Right atrium auricular region (tissue), 2 donors: ENCODE results near the gene SSR3. TPM values are rescaled to one million over a fixed set of nuclear protein-coding genes. Genes with fewer than 3 reads are reported as not detected.

Source experiments
- DNase-seq: peaks from one replicate; pipeline ENCODE4 v3.0.0-alpha.2; 2019; ENCODE audit warnings: low spot score
- H3K27ac ChIP-seq, 2 donors: fragments of 200-600 bp; sonication (generic); 1 replicate in 1 of 2; 2 replicates in 1 of 2; pipeline ENCODE4 v1.5.1; 2016 to 2019
- H3K27me3 ChIP-seq, 2 donors: fragments of 200-600 bp; sonication (generic); one replicate each; pipeline versions ENCODE4 v1.5.1 to v1.6.0; 2017 to 2019
- H3K36me3 ChIP-seq: fragments of 200-600 bp; sonication (generic); one replicate; pipeline ENCODE4 v1.5.1; 2016
- H3K4me1 ChIP-seq, 2 donors: fragments of 200-600 bp; sonication (generic); one replicate each; pipeline versions ENCODE4 v1.5.1 to v1.6.0; 2017 to 2019
- H3K4me3 ChIP-seq, 2 donors: fragments of 200-600 bp; sonication (generic); 1 replicate in 1 of 2; 2 replicates in 1 of 2; pipeline ENCODE4 v1.5.1; 2017 to 2019; ENCODE audit warnings: mild to moderate bottlenecking in 1 of 2, moderate library complexity in 1 of 2
- H3K9me3 ChIP-seq, 2 donors: fragments of 200-600 bp; sonication (generic); one replicate each; pipeline ENCODE4 v1.5.1; 2019
- CTCF ChIP-seq, 2 donors: fragments of 200-600 bp; sonication (generic); IDR thresholded peaks; one replicate each; pipeline ENCODE4 v1.5.1; 2019; ENCODE audit warnings: antibody characterized with exemption in 2 of 2
- total RNA-seq, 2 donors: library from RNA; depleted of rRNA; stranded (reverse); fragments of >200 nt; gene quantifications; one replicate each; pipeline ENCODE4 v1.1.0, GENCODE V29; 2016

Gene SSR3
- total RNA-seq, 2 donors from 2014 or later = 109 TPM

GRCh38 chr3:156548041-156548687 lies 6.8 kb downstream of the SSR3 start:
- no peak for DNase-seq
- Histone ChIP-seq H3K27ac (peak overlapping the region; percentile 40 to 46), H3K27me3 (no peaks in the 10 kb centered on the region), H3K4me3 (no peak overlapping the region), H3K4me1 (peaks cover 0 to 76% of the 10 kb centered on the region in 2 donors), H3K9me3 (no peaks in the 10 kb centered on the region), H3K36me3 (peaks cover 65% of the 10 kb centered on the region)
- no peak for TF ChIP-seq CTCF (IDR thresholded peaks at IDR 0.05)

DNA sequence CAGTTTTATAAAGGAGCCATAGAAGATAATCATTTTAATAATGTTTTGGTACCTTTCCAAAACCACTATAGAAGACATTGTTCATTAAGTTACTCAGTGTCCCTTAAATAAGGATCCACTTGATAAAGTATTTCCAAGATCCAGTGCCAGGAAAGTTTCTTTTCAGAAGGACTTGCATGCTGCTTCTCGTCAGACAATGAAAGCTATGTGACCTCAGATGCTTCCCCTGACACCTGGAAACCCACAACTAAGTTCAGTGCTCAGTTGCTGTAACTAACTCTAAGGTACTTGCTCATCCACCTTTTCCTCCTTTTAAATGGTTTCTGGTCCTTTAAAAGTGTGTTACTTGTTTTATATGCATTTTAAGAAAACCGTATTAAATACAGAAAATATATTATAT lies 7.3 kb downstream of the SSR3 start:
- Histone ChIP-seq H3K27ac (peak overlapping the region; percentile 40 to 46), H3K4me1 (peaks cover 0 to 76% of the 10 kb centered on the region in 2 donors), H3K36me3 (peaks cover 67% of the 10 kb centered on the region), H3K27me3 (no peaks in the 10 kb centered on the region), H3K9me3 (no peaks in the 10 kb centered on the region), H3K4me3 (no peak overlapping the region)
- no peak for DNase-seq
- TF ChIP-seq CTCF (IDR thresholded peaks at IDR 0.05) = no peak

DNA sequence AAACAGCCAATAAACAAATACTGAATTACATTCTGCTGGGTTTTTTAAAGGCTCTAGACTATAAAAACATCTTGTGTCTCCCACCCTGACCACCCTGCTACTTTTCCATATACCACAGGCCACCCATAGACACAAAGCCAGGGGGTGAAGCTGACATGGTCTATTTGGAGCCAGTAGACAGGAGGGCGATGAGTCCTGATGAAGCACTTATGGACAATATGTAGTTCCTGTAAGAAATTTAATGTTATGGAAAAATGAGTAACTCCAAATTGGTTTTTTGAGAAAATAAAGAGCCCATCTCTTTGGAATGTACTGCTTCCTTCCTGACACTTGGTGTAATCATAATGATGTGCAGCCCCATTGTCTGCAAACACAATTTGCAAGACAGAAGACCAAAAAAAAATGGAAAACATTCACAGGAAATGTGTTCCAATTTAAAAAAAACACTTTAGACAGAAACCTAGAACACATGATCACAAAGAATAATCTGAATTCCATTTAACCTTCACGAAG lies 11.8 kb downstream of the SSR3 start:
- H3K4me1 ChIP-seq = peaks cover 0 to 52% of the 10 kb centered on the region in 2 donors
- no peak for DNase-seq
- H3K27ac ChIP-seq = peak overlapping the region; percentile 55 to 69
- H3K4me3 ChIP-seq = no peak overlapping the region
- peaks cover 58% of the 10 kb centered on the region for H3K36me3 ChIP-seq
- no peaks in the 10 kb centered on the region for H3K27me3 ChIP-seq
- H3K9me3 ChIP-seq = no peaks in the 10 kb centered on the region
- TF ChIP-seq CTCF (IDR thresholded peaks at IDR 0.05) = no peak

DNA sequence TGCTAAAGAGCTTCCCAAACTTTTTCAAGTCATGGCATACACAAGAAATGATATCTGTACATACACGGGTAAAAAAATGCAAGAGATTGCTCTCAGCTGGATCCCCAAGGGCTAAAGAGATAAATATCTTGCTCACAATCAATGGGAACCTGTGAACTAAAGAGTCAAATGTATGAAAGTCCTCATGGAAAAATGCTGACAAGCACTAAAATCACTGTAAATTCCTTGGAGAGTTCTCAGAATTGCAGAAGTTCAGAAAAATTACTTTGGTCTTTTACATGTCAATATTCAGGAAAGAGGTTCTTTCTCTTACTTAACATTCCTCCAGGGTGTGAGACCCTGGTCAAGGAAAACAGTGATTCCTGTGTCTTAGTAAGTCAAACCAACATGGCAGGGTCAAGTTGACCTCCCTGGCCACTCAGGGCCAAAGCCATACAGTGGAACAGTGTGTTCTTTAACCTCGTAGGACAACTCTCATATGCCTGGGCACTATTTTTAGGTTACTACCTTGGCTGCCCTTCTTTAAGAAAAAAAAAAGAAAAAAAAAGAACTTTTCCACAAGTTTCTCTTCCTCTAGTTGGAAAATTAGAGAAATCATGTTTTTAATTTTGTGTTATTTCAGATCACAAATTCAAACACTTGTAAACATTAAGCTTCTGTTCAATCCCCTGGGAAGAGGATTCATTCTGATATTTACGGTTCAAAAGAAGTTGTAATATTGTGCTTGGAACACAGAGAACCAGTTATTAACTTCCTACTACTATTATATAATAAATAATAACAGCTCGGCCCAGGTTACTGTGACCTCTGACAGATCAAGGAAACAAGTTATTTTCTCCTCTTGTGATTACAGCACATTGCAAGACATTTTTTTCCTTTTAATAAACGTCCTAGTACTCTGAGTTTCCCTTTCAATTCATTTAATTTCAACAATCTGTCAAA lies 12.5 kb downstream of the SSR3 start:
- Histone ChIP-seq H3K4me3 (no peak overlapping the region), H3K27ac (peak overlapping the region; percentile 55 to 69), H3K36me3 (peaks cover 54% of the 10 kb centered on the region), H3K9me3 (no peaks in the 10 kb centered on the region), H3K27me3 (no peaks in the 10 kb centered on the region), H3K4me1 (peaks cover 0 to 44% of the 10 kb centered on the region in 2 donors)
- DNase-seq = no peak
- no peak for TF ChIP-seq CTCF (IDR thresholded peaks at IDR 0.05)

DNA sequence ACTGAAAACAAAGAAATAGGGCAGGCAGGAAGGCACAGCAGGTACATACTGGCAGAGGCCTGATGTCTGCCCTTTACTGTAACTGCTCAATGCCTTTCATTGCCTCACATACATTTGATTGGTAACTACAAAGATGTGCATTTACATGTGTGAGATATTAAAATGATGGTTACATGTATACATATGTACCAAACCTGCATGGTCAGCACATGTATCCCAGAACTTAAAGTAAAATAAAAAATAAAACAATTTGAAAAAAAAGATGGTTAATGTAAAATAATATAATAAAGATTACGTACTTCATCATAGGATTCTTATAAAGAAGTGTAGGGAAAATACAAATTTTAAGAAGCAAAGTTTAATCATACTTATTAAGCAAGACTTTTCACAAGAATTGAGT lies 15.1 kb downstream of the SSR3 start:
- Histone ChIP-seq H3K27ac (no peak overlapping the region), H3K36me3 (peaks cover 34% of the 10 kb centered on the region), H3K4me1 (peaks cover 0 to 48% of the 10 kb centered on the region in 2 donors), H3K9me3 (no peaks in the 10 kb centered on the region), H3K27me3 (no peaks in the 10 kb centered on the region), H3K4me3 (no peak overlapping the region)
- no peak for DNase-seq
- TF ChIP-seq CTCF (IDR thresholded peaks at IDR 0.05) = no peak
